Measurements from ENCODE around the gene IRAK1BP1.

The IRAK1BP1 gene

DNA sequence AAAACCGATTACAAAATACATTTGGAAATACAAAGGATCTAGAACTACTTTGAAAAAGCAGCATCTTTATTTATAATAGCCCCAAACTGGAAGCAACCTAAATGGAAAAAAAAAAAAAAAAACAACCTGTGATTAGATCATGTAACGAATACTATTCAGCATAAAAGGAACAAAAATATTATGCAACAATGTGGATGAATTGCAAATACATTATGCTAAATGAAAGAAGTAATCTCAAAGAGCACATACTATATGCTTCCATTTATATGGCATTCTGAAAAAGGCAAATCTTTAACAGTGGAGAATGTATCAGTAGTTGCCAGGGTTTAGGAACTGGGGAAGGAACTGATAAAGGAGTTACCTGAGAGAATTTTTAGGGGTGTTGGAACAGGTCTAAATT lies 28.9 kb downstream of the IRAK1BP1 start:
- Histone ChIP-seq H3K36me3 (replicated peaks in 1 of 2; ENCODE audit: control insufficient read depth in 2 of 2, insufficient read depth in 2 of 2, low read length in 2 of 2) (peaks cover 0 to 23% of the 10 kb centered on the region in 2 donors), H2BK12ac (ENCODE audit: low read length) (no peak overlapping the region), H2BK5ac (ENCODE audit: low read length) (no peak overlapping the region), H2BK120ac (ENCODE audit: low read depth, low read length) (no peak overlapping the region), H4K8ac (ENCODE audit: low read depth, low read length) (no peak overlapping the region), H3K4me3 (ENCODE audit: low read length in 2 of 2) (no peak overlapping the region), H3K79me1 (ENCODE audit: low read depth, low read length) (no peaks in the 10 kb centered on the region), H4K91ac (ENCODE audit: low read depth, low read length, poor library complexity) (no peak overlapping the region), H3K27ac (replicated peaks; ENCODE audit: low read length) (no peak overlapping the region), H3K4ac (ENCODE audit: low read length) (no peak overlapping the region), H3K27me3 (ENCODE audit: control insufficient read depth in 3 of 3, insufficient read depth in 3 of 3, low read depth in 1 of 3, low read length in 3 of 3) (no peaks in the 10 kb centered on the region), H3K4me1 (ENCODE audit: control insufficient read depth in 2 of 2, insufficient read depth in 1 of 2, low read depth in 1 of 2, low read length in 2 of 2) (no peaks in the 10 kb centered on the region), H2BK15ac (ENCODE audit: low read length) (no peak overlapping the region), H3K14ac (ENCODE audit: low read length) (no peak overlapping the region), H3K9ac (ENCODE audit: low read depth, low read length, poor library complexity) (no peak overlapping the region), H3K4me2 (ENCODE audit: insufficient read depth, low read length, poor library complexity, severe bottlenecking) (no peak overlapping the region), H3K23ac (ENCODE audit: low read depth, low read length, poor library complexity) (no peak overlapping the region), H3K18ac (ENCODE audit: low read length) (no peak overlapping the region), H2AK5ac (ENCODE audit: low read depth, low read length) (no peak overlapping the region), H2AFZ (ENCODE audit: low read length) (no peak overlapping the region), H3K9me3 (replicated peaks in 1 of 2; ENCODE audit: control insufficient read depth in 2 of 2, insufficient read depth in 1 of 2, low read depth in 1 of 2, low read length in 2 of 2) (no peaks in the 10 kb centered on the region)
- WGBS, 2 donors (ENCODE audit: extremely low coverage in 2 of 2, insufficient read length in 2 of 2, insufficient replicate concordance in 1 of 2): no CpG with 5 or more reads among the region's 2 CpGs
- DNase-seq (ENCODE audit: low spot score): no peak

GRCh38 chr6:78908621-78909020 lies 41.3 kb downstream of the IRAK1BP1 start:
- no peak overlapping the region for H3K23ac ChIP-seq (ENCODE audit: low read depth, low read length, poor library complexity)
- H3K4ac ChIP-seq (ENCODE audit: low read length): no peak overlapping the region

GRCh38 chr6:78909391-78909790 lies 42.0 kb downstream of the IRAK1BP1 start:
- Histone ChIP-seq H3K4ac (ENCODE audit: low read length) (no peak overlapping the region), H3K9me3 (replicated peaks in 1 of 2; ENCODE audit: control insufficient read depth in 2 of 2, insufficient read depth in 1 of 2, low read depth in 1 of 2, low read length in 2 of 2) (peaks cover 2 to 6% of the 10 kb centered on the region in 2 donors), H2BK15ac (ENCODE audit: low read length) (no peak overlapping the region), H2BK5ac (ENCODE audit: low read length) (no peak overlapping the region), H3K4me2 (ENCODE audit: insufficient read depth, low read length, poor library complexity, severe bottlenecking) (no peak overlapping the region), H3K23ac (ENCODE audit: low read depth, low read length, poor library complexity) (no peak overlapping the region), H2AK5ac (ENCODE audit: low read depth, low read length) (no peak overlapping the region), H4K8ac (ENCODE audit: low read depth, low read length) (no peak overlapping the region), H2BK12ac (ENCODE audit: low read length) (no peak overlapping the region), H3K27ac (replicated peaks; ENCODE audit: low read length) (no peak overlapping the region), H3K27me3 (ENCODE audit: control insufficient read depth in 3 of 3, insufficient read depth in 3 of 3, low read depth in 1 of 3, low read length in 3 of 3) (peaks cover 0 to 10% (median 0%) of the 10 kb centered on the region in 3 experiments), H3K4me1 (ENCODE audit: control insufficient read depth in 2 of 2, insufficient read depth in 1 of 2, low read depth in 1 of 2, low read length in 2 of 2) (peaks cover 0 to 3% of the 10 kb centered on the region in 2 donors), H2AFZ (ENCODE audit: low read length) (no peak overlapping the region), H3K18ac (ENCODE audit: low read length) (no peak overlapping the region), H4K91ac (ENCODE audit: low read depth, low read length, poor library complexity) (no peak overlapping the region), H2BK120ac (ENCODE audit: low read depth, low read length) (no peak overlapping the region), H3K36me3 (replicated peaks in 1 of 2; ENCODE audit: control insufficient read depth in 2 of 2, insufficient read depth in 2 of 2, low read length in 2 of 2) (peaks cover 0 to 19% of the 10 kb centered on the region in 2 donors), H3K79me1 (ENCODE audit: low read depth, low read length) (no peaks in the 10 kb centered on the region), H3K4me3 (ENCODE audit: low read length in 2 of 2) (no peak overlapping the region), H3K14ac (ENCODE audit: low read length) (no peak overlapping the region), H3K9ac (ENCODE audit: low read depth, low read length, poor library complexity) (no peak overlapping the region)
- no CpG with 5 or more reads among the region's 3 CpGs for WGBS, 2 donors (ENCODE audit: extremely low coverage in 2 of 2, insufficient read length in 2 of 2, insufficient replicate concordance in 1 of 2)
- no peak for DNase-seq (ENCODE audit: low spot score)

More at GRCh38 chr6:78908621-78909020, 41.3 kb downstream of the IRAK1BP1 start:
- peaks cover 0 to 25% of the 10 kb centered on the region in 2 donors for H3K36me3 ChIP-seq (replicated peaks in 1 of 2; ENCODE audit: control insufficient read depth in 2 of 2, insufficient read depth in 2 of 2, low read length in 2 of 2)
- no peak overlapping the region for H3K18ac ChIP-seq (ENCODE audit: low read length)
- peaks cover 2 to 6% of the 10 kb centered on the region in 2 donors for H3K9me3 ChIP-seq (replicated peaks in 1 of 2; ENCODE audit: control insufficient read depth in 2 of 2, insufficient read depth in 1 of 2, low read depth in 1 of 2, low read length in 2 of 2)
- H2BK15ac ChIP-seq (ENCODE audit: low read length): no peak overlapping the region
- H3K27ac ChIP-seq (replicated peaks; ENCODE audit: low read length): no peak overlapping the region
- no peak overlapping the region for H2BK120ac ChIP-seq (ENCODE audit: low read depth, low read length)
- no peak overlapping the region for H2AFZ ChIP-seq (ENCODE audit: low read length)
- no peak overlapping the region for H3K9ac ChIP-seq (ENCODE audit: low read depth, low read length, poor library complexity)
- H3K4me3 ChIP-seq (ENCODE audit: low read length in 2 of 2): no peak overlapping the region
- WGBS, 2 donors (ENCODE audit: extremely low coverage in 2 of 2, insufficient read length in 2 of 2, insufficient replicate concordance in 1 of 2): no CpG with 5 or more reads among the region's 2 CpGs
- H3K4me1 ChIP-seq (ENCODE audit: control insufficient read depth in 2 of 2, insufficient read depth in 1 of 2, low read depth in 1 of 2, low read length in 2 of 2): peaks cover 0 to 3% of the 10 kb centered on the region in 2 donors
- no peak overlapping the region for H2BK5ac ChIP-seq (ENCODE audit: low read length)
- H2BK12ac ChIP-seq (ENCODE audit: low read length): no peak overlapping the region
- no peak overlapping the region for H4K8ac ChIP-seq (ENCODE audit: low read depth, low read length)
- DNase-seq (ENCODE audit: low spot score): no peak
- no peak overlapping the region for H2AK5ac ChIP-seq (ENCODE audit: low read depth, low read length)
- H3K4me2 ChIP-seq (ENCODE audit: insufficient read depth, low read length, poor library complexity, severe bottlenecking): no peak overlapping the region
- no peaks in the 10 kb centered on the region for H3K79me1 ChIP-seq (ENCODE audit: low read depth, low read length)
- H3K27me3 ChIP-seq (ENCODE audit: control insufficient read depth in 3 of 3, insufficient read depth in 3 of 3, low read depth in 1 of 3, low read length in 3 of 3): peaks cover 0 to 10% (median 0%) of the 10 kb centered on the region in 3 experiments
- no peak overlapping the region for H3K14ac ChIP-seq (ENCODE audit: low read length)
- H4K91ac ChIP-seq (ENCODE audit: low read depth, low read length, poor library complexity): no peak overlapping the region

DNA sequence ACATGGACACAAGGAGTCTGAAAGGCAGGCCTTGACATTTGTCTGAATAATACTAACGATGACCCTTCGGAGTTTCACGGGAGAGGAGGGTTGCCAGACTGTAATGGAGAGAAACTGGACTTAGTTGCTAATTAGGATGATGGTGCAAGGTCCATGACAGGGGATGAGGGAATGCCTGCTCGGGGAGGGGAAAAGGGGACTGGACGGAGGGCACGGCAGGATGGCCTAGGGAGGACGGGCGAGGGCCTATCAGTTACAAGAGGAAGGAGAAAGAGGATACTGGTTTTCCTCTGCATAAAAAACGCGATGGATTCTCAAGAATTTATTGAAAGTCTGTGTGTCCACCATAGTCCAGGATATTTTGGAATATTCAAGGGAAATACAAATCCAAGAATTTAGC lies 42.7 kb downstream of the IRAK1BP1 start:
- Histone ChIP-seq H3K79me1 (ENCODE audit: low read depth, low read length) (no peaks in the 10 kb centered on the region), H4K91ac (ENCODE audit: low read depth, low read length, poor library complexity) (no peak overlapping the region), H3K27me3 (ENCODE audit: control insufficient read depth in 3 of 3, insufficient read depth in 3 of 3, low read depth in 1 of 3, low read length in 3 of 3) (peaks cover 0 to 10% (median 0%) of the 10 kb centered on the region in 3 experiments), H3K4me2 (ENCODE audit: insufficient read depth, low read length, poor library complexity, severe bottlenecking) (no peak overlapping the region), H3K14ac (ENCODE audit: low read length) (no peak overlapping the region), H2BK12ac (ENCODE audit: low read length) (no peak overlapping the region), H3K9me3 (replicated peaks in 1 of 2; ENCODE audit: control insufficient read depth in 2 of 2, insufficient read depth in 1 of 2, low read depth in 1 of 2, low read length in 2 of 2) (peaks cover 2 to 6% of the 10 kb centered on the region in 2 donors), H2BK15ac (ENCODE audit: low read length) (no peak overlapping the region), H3K18ac (ENCODE audit: low read length) (no peak overlapping the region), H3K27ac (replicated peaks; ENCODE audit: low read length) (no peak overlapping the region), H4K8ac (ENCODE audit: low read depth, low read length) (no peak overlapping the region), H3K36me3 (replicated peaks in 1 of 2; ENCODE audit: control insufficient read depth in 2 of 2, insufficient read depth in 2 of 2, low read length in 2 of 2) (peaks cover 0 to 17% of the 10 kb centered on the region in 2 donors), H2AFZ (ENCODE audit: low read length) (no peak overlapping the region), H3K4me1 (ENCODE audit: control insufficient read depth in 2 of 2, insufficient read depth in 1 of 2, low read depth in 1 of 2, low read length in 2 of 2) (peaks cover 0 to 3% of the 10 kb centered on the region in 2 donors), H3K23ac (ENCODE audit: low read depth, low read length, poor library complexity) (no peak overlapping the region), H2BK120ac (ENCODE audit: low read depth, low read length) (no peak overlapping the region), H2AK5ac (ENCODE audit: low read depth, low read length) (no peak overlapping the region), H3K9ac (ENCODE audit: low read depth, low read length, poor library complexity) (no peak overlapping the region), H3K4me3 (ENCODE audit: low read length in 2 of 2) (no peak overlapping the region), H3K4ac (ENCODE audit: low read length) (no peak overlapping the region), H2BK5ac (ENCODE audit: low read length) (no peak overlapping the region)
- no CpG with 5 or more reads among the region's 10 CpGs for WGBS, 2 donors (ENCODE audit: extremely low coverage in 2 of 2, insufficient read length in 2 of 2, insufficient replicate concordance in 1 of 2)
- DNase-seq (ENCODE audit: low spot score): no peak
